HepG2 (cell line): ENCODE data around the gene COA1. TPM values are rescaled to one million over a fixed set of nuclear protein-coding genes. Genes with fewer than 3 reads are reported as not detected.
"Not testable (repeated sequence)": the region's sequence is repeated elsewhere in the genome, so short reads cannot be mapped to it uniquely, and the experiment has no call there.

Experiments
- ATAC-seq: fragments of 200-7000 bp; cut with Tn5 transposase; 3 replicates; pipeline ENCODE4 v1.9.1; 2020; ENCODE audit warnings: mild to moderate bottlenecking, moderate library complexity
- BruUV-seq: library from RNA; stranded (reverse); fragments of 400-500 nt; replicated peaks from 2 replicates; lab custom pipeline; 2021; lab: Mats Ljungman, UMichigan
- CTCF ChIA-PET: fragments of 300-600 bp; formaldehyde crosslinking; extraction: SDS; loops from one replicate; lab custom pipeline; 2021; ENCODE audit warnings: low total read pairs, inconsistent platforms, low intra/inter-chr PET ratio; lab: Yijun Ruan, JAX
- POLR2A ChIA-PET: fragments of 350-600 bp; sonication (Branson Sonifier 250); formaldehyde crosslinking; loops from one replicate; lab custom pipeline; 2020; ENCODE audit warnings: antibody characterized with exemption, inconsistent platforms; lab: Yijun Ruan, JAX
- DNase-seq: peaks from one replicate; pipeline ENCODE4 v3.0.0-alpha.2; 2015; ENCODE audit warnings: low spot score
- FAIRE-seq: peaks from 3 replicates; lab custom pipeline; 2011; peaks lifted over from hg19 to GRCh38; lab: Jason Lieb, UNC
- H2AFZ ChIP-seq: one replicate; pipeline ENCODE4 v1.6.1; 2011; ENCODE audit warnings: low read length, inconsistent platforms
- H3K27ac ChIP-seq: fragments of 300-600 bp; 3 replicates; pipeline ENCODE4 v1.8.0; 2011; ENCODE audit warnings: mixed run types, mild to moderate bottlenecking, mixed read lengths, low read length, inconsistent platforms; ENCODE audit not compliant: insufficient read depth; ENCODE audit errors: extremely low read length
- H3K27me3 ChIP-seq, 2 experiments: fragments of 200-600 bp in 1 of 2; 2 replicates in 1 of 2; 3 replicates in 1 of 2; pipeline versions ENCODE4 v1.6.0 to v1.8.0; 2011; ENCODE audit warnings: low read length in 2 of 2, mild to moderate bottlenecking in 2 of 2, moderate library complexity in 2 of 2, inconsistent platforms in 1 of 2; ENCODE audit not compliant: insufficient read depth in 2 of 2, control insufficient read depth in 1 of 2
- H3K36me3 ChIP-seq, 2 experiments: fragments of 200-600 bp in 1 of 2; replicated peaks in 1 of 2; 2 replicates in 1 of 2; 3 replicates in 1 of 2; pipeline versions ENCODE4 v1.5.1 to v1.8.0; 2011; ENCODE audit warnings: low read length in 2 of 2, inconsistent platforms in 1 of 2; ENCODE audit not compliant: insufficient read depth in 2 of 2, control insufficient read depth in 1 of 2
- H3K4me1 ChIP-seq: 2 replicates; pipeline ENCODE4 v1.5.1; 2012; ENCODE audit warnings: low read length, inconsistent platforms; ENCODE audit not compliant: insufficient read depth
- H3K4me2 ChIP-seq: 2 replicates; pipeline ENCODE4 v1.6.0; 2011; ENCODE audit warnings: low read depth, low read length, inconsistent platforms
- H3K4me3 ChIP-seq, 3 experiments: fragments of 200-600 bp in 1 of 3; sonication (generic), shearing (Covaris generic) in 1 of 3; replicated peaks in 1 of 3; 2 replicates each; pipeline ENCODE4 v1.5.1; 2011 to 2016; ENCODE audit warnings: low read length in 3 of 3, inconsistent platforms in 2 of 3, low read depth in 2 of 3, mild to moderate bottlenecking in 2 of 3, control low read depth in 1 of 3, mixed read lengths in 1 of 3; ENCODE audit not compliant: insufficient read depth in 1 of 3
- H3K79me2 ChIP-seq: one replicate; pipeline ENCODE4 v1.6.1; 2011; ENCODE audit warnings: low read length, inconsistent platforms; ENCODE audit not compliant: insufficient read depth
- H3K9ac ChIP-seq: 2 replicates; pipeline ENCODE4 v1.6.0; 2011; ENCODE audit warnings: mild to moderate bottlenecking, low read depth, low read length, inconsistent platforms; ENCODE audit not compliant: insufficient read depth
- H3K9me3 ChIP-seq: 2 replicates; pipeline ENCODE4 v1.5.1; 2012; ENCODE audit warnings: mild to moderate bottlenecking, low read length
- H4K20me1 ChIP-seq: 2 replicates; pipeline ENCODE4 v1.6.0; 2011; ENCODE audit warnings: inconsistent platforms, mild to moderate bottlenecking, low read length, moderate library complexity; ENCODE audit not compliant: insufficient read depth
- IRF9 ChIP-seq: sonication (generic); formaldehyde crosslinking; IDR thresholded peaks from 2 replicates; pipeline ENCODE4 v1.8.0; 2022; ENCODE audit warnings: missing genetic modification reagents, mild to moderate bottlenecking, borderline replicate concordance
- SOX6 ChIP-seq, 2 experiments: fragments of 450-650 bp in 1 of 2; sonication (generic) in 1 of 2; formaldehyde crosslinking in 1 of 2; IDR thresholded peaks; 2 replicates each; pipeline versions ENCODE4 v1.4.0 to v1.6.1; 2017 to 2020; ENCODE audit warnings: antibody characterized with exemption in 1 of 2, mild to moderate bottlenecking in 1 of 2, missing genetic modification reagents in 1 of 2
- TFDP1 ChIP-seq: IDR thresholded peaks from 2 replicates; pipeline ENCODE4 v1.6.1; 2016; ENCODE audit warnings: missing compliant biosample characterization, missing genetic modification reagents, borderline replicate concordance
- ZNF574 ChIP-seq: sonication (generic); formaldehyde crosslinking; IDR thresholded peaks from 2 replicates; pipeline ENCODE4 v1.4.0; 2020; ENCODE audit warnings: missing genetic modification reagents
- ZNF687 ChIP-seq: sonication (generic); formaldehyde crosslinking; IDR thresholded peaks from 2 replicates; pipeline ENCODE4 v1.5.1; 2020; ENCODE audit warnings: mild to moderate bottlenecking, missing genetic modification reagents, moderate library complexity
- WGBS: methylation state at CpG from one replicate; pipeline ENCODE4 v1.1.6; 2017; ENCODE audit warnings: low lambda C conversion rate; 5-methylcytosine and 5-hydroxymethylcytosine counted together
- in situ Hi-C: cut with HindIII; loops from 2 replicates; pipeline ENCODE4 v1.10.0; 2017; ENCODE audit warnings: low pct_unique_long_range_greater_than_20kb; ENCODE audit not compliant: extremely low pct_ligation_motif_present
- intact Hi-C: fragments of 100-400 bp; cut with micrococcal nuclease; formaldehyde crosslinking; loops from one replicate; pipeline ENCODE4 v1.10.0; 2022; ENCODE audit not compliant: unreplicated experiment
- polyA plus RNA-seq, 8 experiments: library from polyadenylated mRNA; depleted of rRNA in 3 of 8; stranded (reverse) in 7 of 8; unstranded in 1 of 8; fragments of >200 nt; fragmentation: Illumina TruSeq in 4 of 8; extraction: Trizol in 4 of 8; gene quantifications; 2 replicates each; pipeline versions ENCODE4 v1.2.1 to v1.2.3, GENCODE V29; 2011 to 2016; ENCODE audit warnings: low read depth in 4 of 8, missing spikeins in 1 of 8, mixed read lengths in 1 of 8; ENCODE audit not compliant: insufficient read depth in 1 of 8
- total RNA-seq, 5 experiments: library from RNA; depleted of rRNA; stranded (reverse); fragments of >200 nt; fragmentation: Illumina TruSeq; extraction: Trizol; gene quantifications; 2 replicates each; pipeline ENCODE4 v1.2.3, GENCODE V29; 2016; ENCODE audit warnings: low read depth in 1 of 5
- TF ChIP-seq, protein P1 (sequence below): IDR thresholded peaks from 2 replicates; pipeline ENCODE4 v1.6.1; 2018; ENCODE audit warnings: missing genetic modification reagents, mild to moderate bottlenecking, missing compliant biosample characterization
- TF ChIP-seq, protein P2 (sequence below): IDR thresholded peaks from 2 replicates; pipeline ENCODE4 v1.6.1; 2016; ENCODE audit warnings: mild to moderate bottlenecking

Gene COA1
- total and polyA plus RNA-seq, 2 of the 13 experiments (the other 11 are each of a cell fraction or from before 2014, with no cell fraction given), result 33.2 to 65.7 TPM

GRCh38 chr7:43778293-43779044, 49.1 kb upstream of the COA1 start:
- intact Hi-C loops; H3K27me3 ChIP-seq; FAIRE-seq; H3K79me2 ChIP-seq; H3K9me3 ChIP-seq; CTCF ChIA-PET; H2AFZ ChIP-seq; H3K9ac ChIP-seq; in situ Hi-C loops; ATAC-seq; DNase-seq; H3K4me3 ChIP-seq; H3K36me3 ChIP-seq; H4K20me1 ChIP-seq; TF ChIP-seq SOX6 (IDR thresholded peaks at IDR 0.05): not testable (repeated sequence)
- 67% methylated on average over 10 of the region's 18 CpGs for WGBS
- POLR2A ChIA-PET, result interaction anchor here (0.7 to 1.8 kb wide), 5 partner anchors 9 to 196 kb away, joined by 3 to 8 read pairs (median 3); partner anchors contain the start of genes BLVRA, COA1 and STK17A
- Histone ChIP-seq H3K4me2 (peak overlapping the region; percentile 27; the same call in 1 of the 2 replicates), H3K27ac (peak overlapping the region; percentile 13), H3K4me1 (peaks cover 43% of the 10 kb centered on the region)
- TSS peak; percentile 68 for BruUV-seq
- TF ChIP-seq, protein P1, sequence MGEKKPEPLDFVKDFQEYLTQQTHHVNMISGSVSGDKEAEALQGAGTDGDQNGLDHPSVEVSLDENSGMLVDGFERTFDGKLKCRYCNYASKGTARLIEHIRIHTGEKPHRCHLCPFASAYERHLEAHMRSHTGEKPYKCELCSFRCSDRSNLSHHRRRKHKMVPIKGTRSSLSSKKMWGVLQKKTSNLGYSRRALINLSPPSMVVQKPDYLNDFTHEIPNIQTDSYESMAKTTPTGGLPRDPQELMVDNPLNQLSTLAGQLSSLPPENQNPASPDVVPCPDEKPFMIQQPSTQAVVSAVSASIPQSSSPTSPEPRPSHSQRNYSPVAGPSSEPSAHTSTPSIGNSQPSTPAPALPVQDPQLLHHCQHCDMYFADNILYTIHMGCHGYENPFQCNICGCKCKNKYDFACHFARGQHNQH, result peak; percentile 73
- TF ChIP-seq IRF9 (CRISPR knock-in tag) (peak; percentile 35; the same call in 1 of the 2 replicates), SOX6 (CRISPR knock-in tag; IDR thresholded peaks at IDR 0.05) (peak; percentile 50; the same call in 1 of the 2 replicates), ZNF687 (CRISPR knock-in tag) (peak; percentile 67), TFDP1 (CRISPR knock-in tag) (0 out of 2 replicates have a peak, but pooled peaks have one; percentile 25), ZNF574 (CRISPR knock-in tag) (peak; percentile 62; the same call in 1 of the 2 replicates)
- TF ChIP-seq, protein P2, sequence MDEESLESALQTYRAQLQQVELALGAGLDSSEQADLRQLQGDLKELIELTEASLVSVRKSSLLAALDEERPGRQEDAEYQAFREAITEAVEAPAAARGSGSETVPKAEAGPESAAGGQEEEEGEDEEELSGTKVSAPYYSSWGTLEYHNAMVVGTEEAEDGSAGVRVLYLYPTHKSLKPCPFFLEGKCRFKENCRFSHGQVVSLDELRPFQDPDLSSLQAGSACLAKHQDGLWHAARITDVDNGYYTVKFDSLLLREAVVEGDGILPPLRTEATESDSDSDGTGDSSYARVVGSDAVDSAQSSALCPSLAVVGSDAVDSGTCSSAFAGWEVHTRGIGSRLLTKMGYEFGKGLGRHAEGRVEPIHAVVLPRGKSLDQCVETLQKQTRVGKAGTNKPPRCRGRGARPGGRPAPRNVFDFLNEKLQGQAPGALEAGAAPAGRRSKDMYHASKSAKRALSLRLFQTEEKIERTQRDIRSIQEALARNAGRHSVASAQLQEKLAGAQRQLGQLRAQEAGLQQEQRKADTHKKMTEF, result peak; percentile 68; the same call in 1 of the 2 replicates
